Panc1 (cell line): ENCODE measurements around the gene KCNQ1OT1. TPM values are rescaled to one million over a fixed set of nuclear protein-coding genes. Genes with fewer than 3 reads are reported as not detected.

Experiments
- ATAC-seq: fragments of 200-7000 bp; cut with Tn5 transposase; 2 replicates; pipeline ENCODE4 v1.9.1; 2020; ENCODE audit warnings: mild to moderate bottlenecking, moderate library complexity
- BruUV-seq: library from RNA; stranded (reverse); fragments of 400-500 nt; replicated peaks from 2 replicates; lab custom pipeline; 2021; lab: Mats Ljungman, UMichigan
- CTCF ChIA-PET: fragments of 300-600 bp; sonication (Branson Sonifier 250); formaldehyde crosslinking; loops from one replicate; lab custom pipeline; 2022; ENCODE audit warnings: antibody characterized with exemption; lab: Charles Lee
- POLR2A ChIA-PET: fragments of 300-600 bp; sonication (Branson Sonifier 250); formaldehyde crosslinking; loops from one replicate; lab custom pipeline; 2022; ENCODE audit warnings: antibody characterized with exemption; lab: Charles Lee
- DNase-seq: peaks from one replicate; pipeline ENCODE4 v3.0.0-alpha.2; 2010; ENCODE audit warnings: low read depth, low spot score
- H3K27ac ChIP-seq: 2 replicates; pipeline ENCODE4 v1.5.1; 2011; ENCODE audit warnings: mild to moderate bottlenecking, low read length, inconsistent platforms
- H3K27me3 ChIP-seq: fragments of 200-500 bp; sonication (Bioruptor generic); 2 replicates; pipeline ENCODE4 v1.6.0; 2014; ENCODE audit warnings: low read length, inconsistent platforms; ENCODE audit not compliant: control insufficient read depth, insufficient read depth
- H3K36me3 ChIP-seq: fragments of 200-500 bp; sonication (Bioruptor generic); 2 replicates; pipeline ENCODE4 v1.5.1; 2014; ENCODE audit warnings: inconsistent platforms, mild to moderate bottlenecking, low read length, moderate library complexity; ENCODE audit not compliant: control insufficient read depth, insufficient read depth
- H3K4me1 ChIP-seq: 2 replicates; pipeline ENCODE4 v1.5.1; 2011; ENCODE audit warnings: inconsistent platforms, mild to moderate bottlenecking, low read length, moderate library complexity; ENCODE audit not compliant: control insufficient read depth, insufficient read depth
- H3K4me3 ChIP-seq, 2 experiments: 2 replicates each; pipeline ENCODE4 v1.5.1; 2011 to 2012; ENCODE audit warnings: low read depth in 2 of 2, low read length in 2 of 2, mild to moderate bottlenecking in 2 of 2, inconsistent platforms in 1 of 2, moderate library complexity in 1 of 2
- H3K9me3 ChIP-seq: fragments of 200-500 bp; sonication (Bioruptor generic); 2 replicates; pipeline ENCODE4 v1.5.1; 2014; ENCODE audit warnings: low read depth, mild to moderate bottlenecking, inconsistent platforms, low read length, moderate library complexity; ENCODE audit not compliant: control insufficient read depth, insufficient read depth
- POLR2AphosphoS5 ChIP-seq: IDR thresholded peaks from 2 replicates; pipeline ENCODE4 v1.6.1; 2012; ENCODE audit warnings: mild to moderate bottlenecking, low read depth, low read length, moderate library complexity
- SIN3A ChIP-seq: IDR thresholded peaks from 2 replicates; pipeline ENCODE4 v1.6.1; 2012; ENCODE audit warnings: low read depth, mild to moderate bottlenecking, low read length, moderate library complexity, borderline replicate concordance; ENCODE audit not compliant: insufficient read depth
- TCF7L2 ChIP-seq: IDR thresholded peaks from 2 replicates; pipeline ENCODE4 v1.6.1; 2011; ENCODE audit warnings: mild to moderate bottlenecking, low read depth, low read length, inconsistent platforms
- in situ Hi-C: cut with HindIII; loops from 2 replicates; pipeline ENCODE4 v1.10.0; 2016; ENCODE audit warnings: low sequenced_read_pairs, low pct_unique_long_range_greater_than_20kb
- intact Hi-C: fragments of 100-400 bp; cut with micrococcal nuclease; formaldehyde crosslinking; loops from one replicate; pipeline ENCODE4 v1.10.0; 2022; ENCODE audit not compliant: unreplicated experiment
- total RNA-seq: library from RNA; stranded (reverse); gene quantifications from one replicate; pipeline ENCODE4 v1.2.1, GENCODE V29; 2021; ENCODE audit not compliant: unreplicated experiment
- TF ChIP-seq, protein P1 (sequence below): fragments of 450-650 bp; IDR thresholded peaks from 2 replicates; pipeline ENCODE4 v1.5.1; 2017; ENCODE audit warnings: mild to moderate bottlenecking
- TF ChIP-seq, protein P2 (sequence below), 2 experiments: IDR thresholded peaks; 2 replicates each; pipeline ENCODE4 v1.6.1; 2011 to 2012; ENCODE audit warnings: low read depth in 2 of 2, control low read depth in 1 of 2, low read length in 1 of 2, mild to moderate bottlenecking in 1 of 2, moderate library complexity in 1 of 2; ENCODE audit not compliant: insufficient read depth in 1 of 2

The KCNQ1OT1 gene
- total RNA-seq, 1 experiment from 2014 or later = 1.3 TPM

DNA sequence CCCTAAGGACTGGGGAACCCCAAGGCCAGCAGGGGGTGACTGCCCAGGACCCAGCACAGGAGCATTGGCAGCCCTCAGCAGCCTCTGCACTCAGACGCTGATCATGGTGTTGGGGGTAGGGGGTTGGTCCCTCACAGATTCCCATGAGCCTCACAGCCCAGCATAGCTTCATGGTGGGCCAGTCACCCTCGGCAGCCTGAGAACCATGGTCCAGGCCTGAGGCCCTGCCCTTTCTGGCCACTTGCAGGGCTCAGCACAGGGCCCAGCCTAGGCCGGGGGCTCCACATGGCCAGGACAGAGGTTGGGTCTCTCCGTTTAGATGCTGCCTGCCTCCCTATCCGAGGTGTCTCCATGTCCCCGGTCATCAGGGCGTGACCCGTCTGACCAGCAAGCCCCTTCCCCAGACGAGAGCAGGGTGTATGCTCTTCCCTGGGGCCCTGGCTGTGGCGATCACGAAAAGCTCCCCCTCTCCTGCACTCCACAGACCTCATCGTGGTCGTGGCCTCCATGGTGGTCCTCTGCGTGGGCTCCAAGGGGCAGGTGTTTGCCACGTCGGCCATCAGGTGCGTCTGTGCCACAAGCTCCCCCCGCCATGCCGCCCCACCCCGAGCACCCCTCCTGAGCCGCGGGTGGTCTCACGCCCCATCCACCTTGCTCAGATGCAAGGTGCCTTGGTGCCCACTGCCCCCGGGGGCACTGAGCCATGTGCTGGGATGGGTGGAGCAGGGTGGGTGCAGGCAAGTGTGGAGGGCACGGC is 128.8 kb downstream of the KCNQ1OT1 start:
- H3K36me3 ChIP-seq = no peaks in the 10 kb centered on the region
- DNase-seq (no peak), ATAC-seq (no peak)
- no peaks in the 10 kb centered on the region for H3K27me3 ChIP-seq
- intact Hi-C loops (no loop called here), in situ Hi-C loops (no loop called here)
- no peak overlapping the region for H3K4me3 ChIP-seq
- H3K9me3 ChIP-seq = no peaks in the 10 kb centered on the region
- ChIA-PET CTCF (no interaction called here), POLR2A (no interaction called here)
- H3K27ac ChIP-seq = no peak overlapping the region
- no peaks in the 10 kb centered on the region for H3K4me1 ChIP-seq
- no TSS peak for BruUV-seq
- TF ChIP-seq POLR2AphosphoS5 (no peak), TCF7L2 (no peak), SIN3A (no peak)
- TF ChIP-seq, protein P1, sequence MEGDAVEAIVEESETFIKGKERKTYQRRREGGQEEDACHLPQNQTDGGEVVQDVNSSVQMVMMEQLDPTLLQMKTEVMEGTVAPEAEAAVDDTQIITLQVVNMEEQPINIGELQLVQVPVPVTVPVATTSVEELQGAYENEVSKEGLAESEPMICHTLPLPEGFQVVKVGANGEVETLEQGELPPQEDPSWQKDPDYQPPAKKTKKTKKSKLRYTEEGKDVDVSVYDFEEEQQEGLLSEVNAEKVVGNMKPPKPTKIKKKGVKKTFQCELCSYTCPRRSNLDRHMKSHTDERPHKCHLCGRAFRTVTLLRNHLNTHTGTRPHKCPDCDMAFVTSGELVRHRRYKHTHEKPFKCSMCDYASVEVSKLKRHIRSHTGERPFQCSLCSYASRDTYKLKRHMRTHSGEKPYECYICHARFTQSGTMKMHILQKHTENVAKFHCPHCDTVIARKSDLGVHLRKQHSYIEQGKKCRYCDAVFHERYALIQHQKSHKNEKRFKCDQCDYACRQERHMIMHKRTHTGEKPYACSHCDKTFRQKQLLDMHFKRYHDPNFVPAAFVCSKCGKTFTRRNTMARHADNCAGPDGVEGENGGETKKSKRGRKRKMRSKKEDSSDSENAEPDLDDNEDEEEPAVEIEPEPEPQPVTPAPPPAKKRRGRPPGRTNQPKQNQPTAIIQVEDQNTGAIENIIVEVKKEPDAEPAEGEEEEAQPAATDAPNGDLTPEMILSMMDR = no peak
- TF ChIP-seq, protein P2, sequence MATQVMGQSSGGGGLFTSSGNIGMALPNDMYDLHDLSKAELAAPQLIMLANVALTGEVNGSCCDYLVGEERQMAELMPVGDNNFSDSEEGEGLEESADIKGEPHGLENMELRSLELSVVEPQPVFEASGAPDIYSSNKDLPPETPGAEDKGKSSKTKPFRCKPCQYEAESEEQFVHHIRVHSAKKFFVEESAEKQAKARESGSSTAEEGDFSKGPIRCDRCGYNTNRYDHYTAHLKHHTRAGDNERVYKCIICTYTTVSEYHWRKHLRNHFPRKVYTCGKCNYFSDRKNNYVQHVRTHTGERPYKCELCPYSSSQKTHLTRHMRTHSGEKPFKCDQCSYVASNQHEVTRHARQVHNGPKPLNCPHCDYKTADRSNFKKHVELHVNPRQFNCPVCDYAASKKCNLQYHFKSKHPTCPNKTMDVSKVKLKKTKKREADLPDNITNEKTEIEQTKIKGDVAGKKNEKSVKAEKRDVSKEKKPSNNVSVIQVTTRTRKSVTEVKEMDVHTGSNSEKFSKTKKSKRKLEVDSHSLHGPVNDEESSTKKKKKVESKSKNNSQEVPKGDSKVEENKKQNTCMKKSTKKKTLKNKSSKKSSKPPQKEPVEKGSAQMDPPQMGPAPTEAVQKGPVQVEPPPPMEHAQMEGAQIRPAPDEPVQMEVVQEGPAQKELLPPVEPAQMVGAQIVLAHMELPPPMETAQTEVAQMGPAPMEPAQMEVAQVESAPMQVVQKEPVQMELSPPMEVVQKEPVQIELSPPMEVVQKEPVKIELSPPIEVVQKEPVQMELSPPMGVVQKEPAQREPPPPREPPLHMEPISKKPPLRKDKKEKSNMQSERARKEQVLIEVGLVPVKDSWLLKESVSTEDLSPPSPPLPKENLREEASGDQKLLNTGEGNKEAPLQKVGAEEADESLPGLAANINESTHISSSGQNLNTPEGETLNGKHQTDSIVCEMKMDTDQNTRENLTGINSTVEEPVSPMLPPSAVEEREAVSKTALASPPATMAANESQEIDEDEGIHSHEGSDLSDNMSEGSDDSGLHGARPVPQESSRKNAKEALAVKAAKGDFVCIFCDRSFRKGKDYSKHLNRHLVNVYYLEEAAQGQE (IDR thresholded peaks at IDR 0.05; ENCODE audit: insufficient read depth in 1 of 2, low read depth in 2 of 2, low read length in 1 of 2) = no peak

- Histone ChIP-seq H3K36me3 (no peaks in the 10 kb centered on the region), H3K9me3 (no peaks in the 10 kb centered on the region), H3K27me3 (no peaks in the 10 kb centered on the region), H3K4me3 (no peak overlapping the region), H3K27ac (no peak overlapping the region), H3K4me1 (no peaks in the 10 kb centered on the region)
- BruUV-seq = no TSS peak
- DNase-seq (no peak), ATAC-seq (no peak)
- in situ Hi-C loops (no loop called here), intact Hi-C loops (no loop called here)
- TF ChIP-seq POLR2AphosphoS5 (no peak), TCF7L2 (no peak), SIN3A (no peak)
- TF ChIP-seq, protein P2 (IDR thresholded peaks at IDR 0.05; ENCODE audit: insufficient read depth in 1 of 2, low read depth in 2 of 2, low read length in 1 of 2) = no peak
- TF ChIP-seq, protein P1 = no peak
- POLR2A ChIA-PET = interaction anchor here (0.8 kb wide), 1 partner anchor 69 kb away, joined by 5 read pairs; no protein-coding TSS in a partner anchor
- CTCF ChIA-PET = no interaction called here
These were observed 129.5 kb downstream of the KCNQ1OT1 start for GRCh38 chr11:2570211-2570811.
